ENCODE measurements around the gene HS3ST3B1. TPM values are rescaled to one million over a fixed set of nuclear protein-coding genes. Genes with fewer than 3 reads are reported as not detected.

HS3ST3B1 gene
- total and polyA plus RNA-seq, 2 of the 4 experiments (the other 2 are of a cell fraction) = 3.1 to 4.3 TPM

DNA sequence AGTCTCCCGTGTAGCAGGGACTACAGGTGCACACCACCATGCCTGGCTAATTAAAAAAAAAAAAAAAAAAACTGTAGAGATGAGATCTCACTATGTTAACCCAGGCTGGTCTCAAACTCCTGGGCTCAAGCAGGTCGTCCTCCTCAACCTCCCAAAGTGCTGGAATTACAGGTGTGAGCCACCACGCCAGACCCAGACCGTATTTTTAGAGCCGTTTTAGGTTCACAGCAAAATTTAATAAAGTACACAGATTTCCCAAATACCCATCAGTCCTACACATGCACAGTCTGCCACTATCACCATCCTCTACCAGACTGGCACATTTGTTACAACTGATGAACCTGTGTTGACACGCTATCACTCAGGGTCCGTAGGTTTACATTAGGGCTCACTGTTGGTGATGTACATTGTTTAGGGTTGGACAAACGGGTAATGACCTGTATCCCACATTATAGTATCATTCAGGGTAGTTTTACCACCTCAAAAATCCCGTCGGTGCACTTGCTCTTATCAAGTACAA lies 10.4 kb downstream of the HS3ST3B1 start:
- Histone ChIP-seq H3K56ac (ENCODE audit: extremely low read depth, insufficient read depth, low read length) (no peak overlapping the region), H3K14ac (replicated peaks; ENCODE audit: low read depth, low read length) (no peak overlapping the region), H3K9ac (ENCODE audit: low read depth, low read length) (no peak overlapping the region), H3K4ac (ENCODE audit: low read depth, low read length) (no peak overlapping the region), H3K4me2 (ENCODE audit: low read depth, low read length) (no peak overlapping the region), H3K23ac (ENCODE audit: low read depth, low read length) (no peak overlapping the region), H2AFZ (replicated peaks; ENCODE audit: low read length, poor library complexity) (no peak overlapping the region), H3K4me3 (ENCODE audit: insufficient read depth, low read depth, low read length) (no peak overlapping the region), H2AK9ac (replicated peaks; ENCODE audit: low read depth, low read length, poor library complexity) (no peak overlapping the region), H3K36me3 (ENCODE audit: control insufficient read depth, insufficient read depth, low read length) (peaks cover 9% of the 10 kb centered on the region; the same call in 1 of the 2 replicates), H4K5ac (ENCODE audit: low read depth, low read length) (no peak overlapping the region), H2AK5ac (ENCODE audit: low read depth, low read length) (no peak overlapping the region), H4K91ac (ENCODE audit: insufficient read depth, low read depth, low read length) (no peak overlapping the region), H2BK20ac (ENCODE audit: low read depth, low read length) (no peak overlapping the region), H4K20me1 (ENCODE audit: insufficient read depth, low read length) (peaks cover 19% of the 10 kb centered on the region), H3K18ac (ENCODE audit: low read depth, low read length) (no peak overlapping the region), H2BK120ac (ENCODE audit: low read depth, low read length) (no peak overlapping the region), H3K4me1 (ENCODE audit: control insufficient read depth, insufficient read depth, low read length) (peaks cover 11% of the 10 kb centered on the region), H3K79me1 (ENCODE audit: low read depth in 1 of 2, low read length in 2 of 2) (peaks cover 29 to 63% of the 10 kb centered on the region in 2 experiments), H3K9me1 (ENCODE audit: insufficient read depth, low read length) (peaks cover 16% of the 10 kb centered on the region; the same call in 1 of the 2 replicates), H2BK5ac (ENCODE audit: low read depth, low read length, poor library complexity, severe bottlenecking) (no peak overlapping the region), H4K8ac (ENCODE audit: low read depth in 2 of 2, low read length in 2 of 2) (no peak overlapping the region), H3K27me3 (ENCODE audit: control insufficient read depth, insufficient read depth, low read length) (no peaks in the 10 kb centered on the region), H3K9me3 (ENCODE audit: control insufficient read depth, insufficient read depth, low read length) (no peaks in the 10 kb centered on the region), H3K27ac (ENCODE audit: insufficient read depth, low read length) (no peak overlapping the region), H2BK15ac (ENCODE audit: low read depth, low read length) (no peak overlapping the region)
- POLR2A ChIA-PET (ENCODE audit: unreplicated experiment) = no interaction called here
- intact Hi-C loops (cut with micrococcal nuclease) (no loop called here), dilution Hi-C loops (cut with HindIII; ENCODE audit: low sequenced_read_pairs, unreplicated experiment) (no loop called here), in situ Hi-C loops (cut with MboI; ENCODE audit: low sequenced_read_pairs) (loop anchor here (5.0 kb wide), 1 partner anchor 616 kb away; no protein-coding TSS in a partner anchor)
- CTCF ChIA-PET = no interaction called here
- DNase-seq (no peak), ATAC-seq (ENCODE audit: low read depth) (no peak)
- BruUV-seq (replicated peaks) = no TSS peak
- WGBS, 2 experiments (ENCODE audit: extremely low coverage in 2 of 2, insufficient read length in 1 of 2) = 85% methylated on average over 3 of the region's 10 CpGs; no CpG with 5 or more reads in 1 of the 2 experiments
- no peak for TF ChIP-seq SMC3 (IDR thresholded peaks at IDR 0.05; ENCODE audit: low read depth, low read length)
- no peak for TF ChIP-seq RCOR1 (IDR thresholded peaks at IDR 0.05; ENCODE audit: insufficient replicate concordance, low read length)
- no peak for TF ChIP-seq POLR2A (IDR thresholded peaks at IDR 0.05; ENCODE audit: low read depth, low read length)
- no peak for TF ChIP-seq NFE2L2 (IDR thresholded peaks at IDR 0.05; ENCODE audit: low read depth, low read length)
- TF ChIP-seq RAD21 (IDR thresholded peaks at IDR 0.05; ENCODE audit: low read length) = no peak
- no peak for TF ChIP-seq MAZ (IDR thresholded peaks at IDR 0.05; ENCODE audit: borderline replicate concordance, low read depth, low read length)
- TF ChIP-seq, protein P1, sequence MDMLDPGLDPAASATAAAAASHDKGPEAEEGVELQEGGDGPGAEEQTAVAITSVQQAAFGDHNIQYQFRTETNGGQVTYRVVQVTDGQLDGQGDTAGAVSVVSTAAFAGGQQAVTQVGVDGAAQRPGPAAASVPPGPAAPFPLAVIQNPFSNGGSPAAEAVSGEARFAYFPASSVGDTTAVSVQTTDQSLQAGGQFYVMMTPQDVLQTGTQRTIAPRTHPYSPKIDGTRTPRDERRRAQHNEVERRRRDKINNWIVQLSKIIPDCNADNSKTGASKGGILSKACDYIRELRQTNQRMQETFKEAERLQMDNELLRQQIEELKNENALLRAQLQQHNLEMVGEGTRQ (IDR thresholded peaks at IDR 0.05; ENCODE audit: low read depth, low read length) = no peak
- TF ChIP-seq BHLHE40 (IDR thresholded peaks at IDR 0.05; ENCODE audit: low read depth, low read length) = no peak
- no peak for TF ChIP-seq MAFK (IDR thresholded peaks at IDR 0.05; ENCODE audit: low read depth, low read length)
- TF ChIP-seq, protein P2, sequence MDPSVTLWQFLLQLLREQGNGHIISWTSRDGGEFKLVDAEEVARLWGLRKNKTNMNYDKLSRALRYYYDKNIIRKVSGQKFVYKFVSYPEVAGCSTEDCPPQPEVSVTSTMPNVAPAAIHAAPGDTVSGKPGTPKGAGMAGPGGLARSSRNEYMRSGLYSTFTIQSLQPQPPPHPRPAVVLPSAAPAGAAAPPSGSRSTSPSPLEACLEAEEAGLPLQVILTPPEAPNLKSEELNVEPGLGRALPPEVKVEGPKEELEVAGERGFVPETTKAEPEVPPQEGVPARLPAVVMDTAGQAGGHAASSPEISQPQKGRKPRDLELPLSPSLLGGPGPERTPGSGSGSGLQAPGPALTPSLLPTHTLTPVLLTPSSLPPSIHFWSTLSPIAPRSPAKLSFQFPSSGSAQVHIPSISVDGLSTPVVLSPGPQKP (IDR thresholded peaks at IDR 0.05; ENCODE audit: borderline replicate concordance, low read depth, low read length) = no peak
- no peak for TF ChIP-seq MXI1 (IDR thresholded peaks at IDR 0.05; ENCODE audit: borderline replicate concordance, low read depth, low read length)
- TF ChIP-seq RFX5 (IDR thresholded peaks at IDR 0.05; ENCODE audit: low read depth, low read length) = no peak
- TF ChIP-seq, protein P3, sequence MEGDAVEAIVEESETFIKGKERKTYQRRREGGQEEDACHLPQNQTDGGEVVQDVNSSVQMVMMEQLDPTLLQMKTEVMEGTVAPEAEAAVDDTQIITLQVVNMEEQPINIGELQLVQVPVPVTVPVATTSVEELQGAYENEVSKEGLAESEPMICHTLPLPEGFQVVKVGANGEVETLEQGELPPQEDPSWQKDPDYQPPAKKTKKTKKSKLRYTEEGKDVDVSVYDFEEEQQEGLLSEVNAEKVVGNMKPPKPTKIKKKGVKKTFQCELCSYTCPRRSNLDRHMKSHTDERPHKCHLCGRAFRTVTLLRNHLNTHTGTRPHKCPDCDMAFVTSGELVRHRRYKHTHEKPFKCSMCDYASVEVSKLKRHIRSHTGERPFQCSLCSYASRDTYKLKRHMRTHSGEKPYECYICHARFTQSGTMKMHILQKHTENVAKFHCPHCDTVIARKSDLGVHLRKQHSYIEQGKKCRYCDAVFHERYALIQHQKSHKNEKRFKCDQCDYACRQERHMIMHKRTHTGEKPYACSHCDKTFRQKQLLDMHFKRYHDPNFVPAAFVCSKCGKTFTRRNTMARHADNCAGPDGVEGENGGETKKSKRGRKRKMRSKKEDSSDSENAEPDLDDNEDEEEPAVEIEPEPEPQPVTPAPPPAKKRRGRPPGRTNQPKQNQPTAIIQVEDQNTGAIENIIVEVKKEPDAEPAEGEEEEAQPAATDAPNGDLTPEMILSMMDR (conservative IDR thresholded peaks at IDR 0.05; ENCODE audit: low read depth, low read length) = no peak
- TF ChIP-seq FOS (IDR thresholded peaks at IDR 0.05; ENCODE audit: low read depth, low read length) = no peak
